ENCODE results near the gene HHIPL1.

DNA sequence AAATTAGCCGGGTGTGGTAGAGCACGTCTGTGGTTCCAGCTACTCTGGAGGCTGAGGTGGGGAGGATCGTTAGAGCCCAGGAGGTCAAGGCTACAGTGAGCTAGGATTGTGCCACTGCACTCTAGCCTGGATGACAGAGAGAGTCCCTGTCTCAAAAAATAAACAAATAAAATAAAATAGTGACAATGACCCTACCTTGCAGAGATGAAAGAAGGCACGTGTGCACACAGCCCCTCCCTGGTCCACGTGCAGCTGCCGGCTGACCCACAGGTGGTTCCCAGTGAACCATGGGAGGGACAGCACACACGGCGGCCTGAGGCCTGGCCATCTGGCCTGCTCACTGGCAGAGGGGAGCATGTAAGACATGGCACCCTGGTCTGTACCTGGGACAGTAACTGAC, 4.7 kb downstream of the HHIPL1 start:
- TF ChIP-seq, protein P1, sequence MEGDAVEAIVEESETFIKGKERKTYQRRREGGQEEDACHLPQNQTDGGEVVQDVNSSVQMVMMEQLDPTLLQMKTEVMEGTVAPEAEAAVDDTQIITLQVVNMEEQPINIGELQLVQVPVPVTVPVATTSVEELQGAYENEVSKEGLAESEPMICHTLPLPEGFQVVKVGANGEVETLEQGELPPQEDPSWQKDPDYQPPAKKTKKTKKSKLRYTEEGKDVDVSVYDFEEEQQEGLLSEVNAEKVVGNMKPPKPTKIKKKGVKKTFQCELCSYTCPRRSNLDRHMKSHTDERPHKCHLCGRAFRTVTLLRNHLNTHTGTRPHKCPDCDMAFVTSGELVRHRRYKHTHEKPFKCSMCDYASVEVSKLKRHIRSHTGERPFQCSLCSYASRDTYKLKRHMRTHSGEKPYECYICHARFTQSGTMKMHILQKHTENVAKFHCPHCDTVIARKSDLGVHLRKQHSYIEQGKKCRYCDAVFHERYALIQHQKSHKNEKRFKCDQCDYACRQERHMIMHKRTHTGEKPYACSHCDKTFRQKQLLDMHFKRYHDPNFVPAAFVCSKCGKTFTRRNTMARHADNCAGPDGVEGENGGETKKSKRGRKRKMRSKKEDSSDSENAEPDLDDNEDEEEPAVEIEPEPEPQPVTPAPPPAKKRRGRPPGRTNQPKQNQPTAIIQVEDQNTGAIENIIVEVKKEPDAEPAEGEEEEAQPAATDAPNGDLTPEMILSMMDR (IDR thresholded peaks at IDR 0.05; ENCODE audit: control extremely low read depth in 1 of 3, insufficient read depth in 1 of 3, low read depth in 1 of 3, low read length in 3 of 3), result no peak
- TF ChIP-seq, protein P2, sequence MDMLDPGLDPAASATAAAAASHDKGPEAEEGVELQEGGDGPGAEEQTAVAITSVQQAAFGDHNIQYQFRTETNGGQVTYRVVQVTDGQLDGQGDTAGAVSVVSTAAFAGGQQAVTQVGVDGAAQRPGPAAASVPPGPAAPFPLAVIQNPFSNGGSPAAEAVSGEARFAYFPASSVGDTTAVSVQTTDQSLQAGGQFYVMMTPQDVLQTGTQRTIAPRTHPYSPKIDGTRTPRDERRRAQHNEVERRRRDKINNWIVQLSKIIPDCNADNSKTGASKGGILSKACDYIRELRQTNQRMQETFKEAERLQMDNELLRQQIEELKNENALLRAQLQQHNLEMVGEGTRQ (IDR thresholded peaks at IDR 0.05; ENCODE audit: low read length), result no peak

Data from H1 (cell line).